NCI-H748 (cell line): ENCODE results near the gene ZFAND6.
"Not testable (repeated sequence)": the region's sequence is repeated elsewhere in the genome, so short reads cannot be mapped to it uniquely, and the experiment has no call there.

ENCODE experiments used
- DNase-seq: peaks from one replicate; lab custom pipeline; 2025; ENCODE audit not compliant: unreplicated experiment; lab: John Stamatoyannopoulos, UW

Gene ZFAND6

GRCh38 chr15:80095969-80096368 is 36.5 kb downstream of the ZFAND6 start:
- DNase-seq, result no peak

- no peak for DNase-seq
These were observed 38.9 kb downstream of the ZFAND6 start for GRCh38 chr15:80098341-80098740.

GRCh38 chr15:80099241-80099640 is 39.8 kb downstream of the ZFAND6 start:
- DNase-seq, result no peak

- not testable (repeated sequence) for DNase-seq
These were observed 40.2 kb downstream of the ZFAND6 start for GRCh38 chr15:80099662-80100061.

- DNase-seq, result no peak
These were observed 40.8 kb downstream of the ZFAND6 start for GRCh38 chr15:80100247-80100646.

GRCh38 chr15:80105193-80105592 is 45.7 kb downstream of the ZFAND6 start:
- no peak for DNase-seq

- no peak for DNase-seq
These were observed 46.1 kb downstream of the ZFAND6 start for GRCh38 chr15:80105595-80105994.

- no peak for DNase-seq
These were observed 46.6 kb downstream of the ZFAND6 start for GRCh38 chr15:80106051-80106450.

GRCh38 chr15:80107204-80107603 is 47.7 kb downstream of the ZFAND6 start:
- DNase-seq, result no peak

GRCh38 chr15:80107774-80108173 is 48.3 kb downstream of the ZFAND6 start:
- no peak for DNase-seq

GRCh38 chr15:80109388-80109787 is 49.9 kb downstream of the ZFAND6 start:
- DNase-seq, result no peak

- DNase-seq, result no peak
These were observed 51.4 kb downstream of the ZFAND6 start for GRCh38 chr15:80110920-80111319.

- no peak for DNase-seq
These were observed 54.6 kb downstream of the ZFAND6 start for GRCh38 chr15:80114114-80114513.

- no peak for DNase-seq
These were observed 55.5 kb downstream of the ZFAND6 start for GRCh38 chr15:80115021-80115420.

- DNase-seq, result no peak
These were observed 59.5 kb downstream of the ZFAND6 start for GRCh38 chr15:80118956-80119355.

GRCh38 chr15:80120636-80121035 is 61.2 kb downstream of the ZFAND6 start:
- DNase-seq, result no peak

- DNase-seq, result peak; percentile 0
These were observed 62.1 kb downstream of the ZFAND6 start for GRCh38 chr15:80121546-80121945.

- no peak for DNase-seq
These were observed 63.6 kb downstream of the ZFAND6 start for GRCh38 chr15:80123034-80123433.

- not testable (repeated sequence) for DNase-seq
These were observed 67.8 kb downstream of the ZFAND6 start for GRCh38 chr15:80127253-80127652.

GRCh38 chr15:80127911-80128310 is 68.4 kb downstream of the ZFAND6 start:
- no peak for DNase-seq

- DNase-seq, result no peak
These were observed 72.9 kb downstream of the ZFAND6 start for GRCh38 chr15:80132382-80132781.

- no peak for DNase-seq
These were observed 77.4 kb downstream of the ZFAND6 start for GRCh38 chr15:80136854-80137253.

- no peak for DNase-seq
These were observed 79.5 kb downstream of the ZFAND6 start for GRCh38 chr15:80138961-80139360.

- no peak for DNase-seq
These were observed 81.4 kb downstream of the ZFAND6 start for GRCh38 chr15:80140909-80141308.
